Mammary epithelial cell (primary cell): Measurements from ENCODE around the gene MARCHF10.
"Not testable (repeated sequence)": the region's sequence is repeated elsewhere in the genome, so short reads cannot be mapped to it uniquely, and the experiment has no call there.

ENCODE experiments used
- EZH2 ChIP-seq: IDR thresholded peaks from 2 replicates; pipeline ENCODE4 v1.6.1; 2012; ENCODE audit warnings: low read length, inconsistent platforms, borderline replicate concordance
- TF ChIP-seq, protein P1 (sequence below), 2 donors: IDR thresholded peaks in 1 of 2; conservative IDR thresholded peaks in 1 of 2; 2 replicates each; pipeline ENCODE4 v1.5.1; 2011 to 2012; ENCODE audit warnings: inconsistent platforms in 2 of 2, low read length in 2 of 2, mild to moderate bottlenecking in 2 of 2, control low read depth in 1 of 2, low read depth in 1 of 2; ENCODE audit not compliant: insufficient read depth in 1 of 2; ENCODE audit errors: extremely low read depth in 1 of 2

DNA sequence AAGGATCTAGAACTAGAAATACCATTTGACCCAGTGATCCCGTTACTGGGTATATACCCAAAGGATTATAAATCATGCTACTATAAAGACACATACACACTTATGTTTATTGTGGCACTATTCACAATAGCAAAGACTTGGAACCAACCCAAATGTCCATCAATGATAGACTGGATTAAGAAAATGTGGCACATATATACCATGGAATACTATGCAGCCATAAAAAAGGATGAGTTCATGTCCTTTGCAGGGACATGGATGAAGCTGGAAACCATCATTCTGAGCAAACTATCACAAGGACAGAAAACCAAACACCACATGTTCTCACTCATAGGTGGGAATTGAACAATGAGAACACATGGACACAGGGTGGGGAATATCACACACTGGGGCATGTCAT lies 22.1 kb downstream of the MARCHF10 start:
- TF ChIP-seq, protein P1, sequence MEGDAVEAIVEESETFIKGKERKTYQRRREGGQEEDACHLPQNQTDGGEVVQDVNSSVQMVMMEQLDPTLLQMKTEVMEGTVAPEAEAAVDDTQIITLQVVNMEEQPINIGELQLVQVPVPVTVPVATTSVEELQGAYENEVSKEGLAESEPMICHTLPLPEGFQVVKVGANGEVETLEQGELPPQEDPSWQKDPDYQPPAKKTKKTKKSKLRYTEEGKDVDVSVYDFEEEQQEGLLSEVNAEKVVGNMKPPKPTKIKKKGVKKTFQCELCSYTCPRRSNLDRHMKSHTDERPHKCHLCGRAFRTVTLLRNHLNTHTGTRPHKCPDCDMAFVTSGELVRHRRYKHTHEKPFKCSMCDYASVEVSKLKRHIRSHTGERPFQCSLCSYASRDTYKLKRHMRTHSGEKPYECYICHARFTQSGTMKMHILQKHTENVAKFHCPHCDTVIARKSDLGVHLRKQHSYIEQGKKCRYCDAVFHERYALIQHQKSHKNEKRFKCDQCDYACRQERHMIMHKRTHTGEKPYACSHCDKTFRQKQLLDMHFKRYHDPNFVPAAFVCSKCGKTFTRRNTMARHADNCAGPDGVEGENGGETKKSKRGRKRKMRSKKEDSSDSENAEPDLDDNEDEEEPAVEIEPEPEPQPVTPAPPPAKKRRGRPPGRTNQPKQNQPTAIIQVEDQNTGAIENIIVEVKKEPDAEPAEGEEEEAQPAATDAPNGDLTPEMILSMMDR (conservative IDR thresholded peaks at IDR 0.05 in 1 of 2, IDR thresholded peaks at IDR 0.05 in 1 of 2; ENCODE audit: extremely low read depth in 1 of 2, insufficient read depth in 1 of 2, low read depth in 1 of 2, low read length in 2 of 2): not testable (repeated sequence)
- not testable (repeated sequence) for TF ChIP-seq EZH2
